ENCODE data around the gene CCL4. TPM values are rescaled to one million over a fixed set of nuclear protein-coding genes. Genes with fewer than 3 reads are reported as not detected.

CCL4 gene
- total RNA-seq, 1 experiment from 2014 or later, result 1.2 TPM

- POLR2A ChIA-PET, result no interaction called here
- no peak for DNase-seq (ENCODE audit: low read depth, low spot score)
- H3K27me3 ChIP-seq (ENCODE audit: insufficient read depth, low read length), result 0 out of 2 replicates have a peak, but pooled peaks cover 4% of the 10 kb centered on the region
- no peak overlapping the region for H3K27ac ChIP-seq (ENCODE audit: low read depth, low read length)
- no peak overlapping the region for H3K9ac ChIP-seq (ENCODE audit: low read length)
- no peak for ATAC-seq
- H2AFZ ChIP-seq (ENCODE audit: low read depth, low read length, poor library complexity, severe bottlenecking), result no peak overlapping the region
- H3K4me3 ChIP-seq (replicated peaks in 1 of 2; ENCODE audit: low read depth in 1 of 2, low read length in 2 of 2), result no peak overlapping the region
- H4K20me1 ChIP-seq (ENCODE audit: insufficient read depth), result no peaks in the 10 kb centered on the region
- no peaks in the 10 kb centered on the region for H3K9me2 ChIP-seq (ENCODE audit: insufficient read depth)
- BruUV-seq (replicated peaks), result no TSS peak
- H3K36me3 ChIP-seq (ENCODE audit: control insufficient read depth in 1 of 2, insufficient read depth in 2 of 2, low read length in 2 of 2), result no peaks in the 10 kb centered on the region
- no peaks in the 10 kb centered on the region for H3K79me2 ChIP-seq (ENCODE audit: insufficient read depth, low read length)
- H3K9me3 ChIP-seq (ENCODE audit: control insufficient read depth in 1 of 2, insufficient read depth in 1 of 2, low read depth in 1 of 2, low read length in 2 of 2), result no peaks in the 10 kb centered on the region
- no peak for TF ChIP-seq EGR1 (IDR thresholded peaks at IDR 0.05; ENCODE audit: low read depth)
- TF ChIP-seq RAD21 (IDR thresholded peaks at IDR 0.05; ENCODE audit: low read depth), result no peak
- no peak for TF ChIP-seq ELF1 (IDR thresholded peaks at IDR 0.05; ENCODE audit: borderline replicate concordance, low read depth)
- TF ChIP-seq REST (IDR thresholded peaks at IDR 0.05; ENCODE audit: low read depth), result no peak
- TF ChIP-seq YY1 (IDR thresholded peaks at IDR 0.05; ENCODE audit: extremely low read depth, insufficient replicate concordance, low read depth, low read length), result no peak
- no peak for TF ChIP-seq SRF (IDR thresholded peaks at IDR 0.05; ENCODE audit: low read depth)
- no peak for TF ChIP-seq CBX3 (IDR thresholded peaks at IDR 0.05; ENCODE audit: low read depth)
- TF ChIP-seq SIN3A (IDR thresholded peaks at IDR 0.05; ENCODE audit: low read depth), result no peak
- no peak for TF ChIP-seq FOSL1 (IDR thresholded peaks at IDR 0.05; ENCODE audit: low read depth)
- no peak for TF ChIP-seq TCF7L2 (IDR thresholded peaks at IDR 0.05; ENCODE audit: borderline replicate concordance, extremely low read depth, insufficient read depth, insufficient read length)
- no peak for TF ChIP-seq POLR2AphosphoS5 (IDR thresholded peaks at IDR 0.05; ENCODE audit: low read depth, low read length)
- TF ChIP-seq POLR2A (IDR thresholded peaks at IDR 0.05; ENCODE audit: borderline replicate concordance, extremely low read depth, insufficient read depth, insufficient read length), result no peak
- no peak for TF ChIP-seq JUND (IDR thresholded peaks at IDR 0.05)
- no peaks in the 10 kb centered on the region for H3K4me1 ChIP-seq (ENCODE audit: control insufficient read depth in 1 of 2, insufficient read depth in 2 of 2, low read length in 2 of 2)
- intact Hi-C loops (cut with micrococcal nuclease), result no loop called here
- H3K4me2 ChIP-seq (ENCODE audit: low read length), result no peak overlapping the region
- CTCF ChIA-PET, result no interaction called here
- RAD21 ChIA-PET (ENCODE audit: low non-redundant PET in 1 of 2, low total read pairs in 2 of 2, uncharacterized antibody in 2 of 2, unreplicated experiment in 2 of 2), result no interaction called here
Observed at GRCh38 chr17:36094746-36095145, 8.9 kb upstream of the CCL4 start.
